ENCODE data around the gene KEL.

KEL gene

GRCh38 chr7:142962991-142963390 is 828 bp upstream of the KEL start:
- DNase-seq (ENCODE audit: low spot score), result no peak

DNA sequence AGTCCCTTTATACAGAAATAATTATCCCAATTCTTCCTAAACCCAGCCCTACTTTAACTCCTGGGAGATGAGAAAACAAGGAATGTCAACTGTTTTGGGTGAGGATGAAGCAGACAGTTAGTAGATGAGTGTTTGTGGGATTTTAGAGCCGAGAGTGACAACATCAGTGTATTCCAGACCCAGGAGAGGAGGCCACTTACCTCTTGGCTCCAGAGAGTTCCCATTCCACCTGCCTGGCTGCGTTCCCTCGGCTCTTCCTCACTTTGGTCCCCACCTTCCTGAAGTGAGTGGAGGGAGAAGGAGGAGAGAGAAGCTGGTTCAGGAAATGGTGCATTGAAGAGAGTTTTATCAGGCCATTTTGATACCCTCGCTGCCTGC is 579 bp downstream of the KEL start:
- DNase-seq (ENCODE audit: low spot score), result no peak

DNA sequence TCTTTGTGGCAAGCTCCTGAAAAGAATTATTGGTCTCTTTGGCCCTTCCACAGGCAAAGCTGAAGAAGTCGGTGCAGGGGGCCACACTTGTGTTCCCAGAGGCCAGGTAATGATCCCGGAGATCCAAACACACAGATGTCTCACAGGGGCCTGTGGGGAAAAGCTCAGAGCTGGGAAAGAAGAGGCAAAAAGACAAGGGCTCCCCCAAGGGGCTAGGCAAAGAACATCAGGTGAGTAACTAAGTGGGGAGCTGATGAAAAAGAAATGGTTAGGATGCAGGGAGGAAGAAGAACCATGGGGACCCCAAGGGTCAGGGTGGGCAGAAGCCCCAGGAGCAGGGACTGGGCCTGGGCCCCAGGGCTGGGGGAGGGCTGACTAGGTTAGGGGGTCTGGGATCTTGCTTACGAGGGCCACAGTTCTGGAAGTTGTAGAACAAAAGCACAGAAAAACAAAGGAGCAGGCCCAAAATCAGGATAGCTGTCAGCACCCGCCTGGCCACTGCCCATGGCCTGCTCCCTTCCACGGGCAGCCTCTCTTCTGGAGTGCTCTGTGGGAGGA is 1.1 kb downstream of the KEL start:
- DNase-seq (ENCODE audit: low spot score), result no peak

DNA sequence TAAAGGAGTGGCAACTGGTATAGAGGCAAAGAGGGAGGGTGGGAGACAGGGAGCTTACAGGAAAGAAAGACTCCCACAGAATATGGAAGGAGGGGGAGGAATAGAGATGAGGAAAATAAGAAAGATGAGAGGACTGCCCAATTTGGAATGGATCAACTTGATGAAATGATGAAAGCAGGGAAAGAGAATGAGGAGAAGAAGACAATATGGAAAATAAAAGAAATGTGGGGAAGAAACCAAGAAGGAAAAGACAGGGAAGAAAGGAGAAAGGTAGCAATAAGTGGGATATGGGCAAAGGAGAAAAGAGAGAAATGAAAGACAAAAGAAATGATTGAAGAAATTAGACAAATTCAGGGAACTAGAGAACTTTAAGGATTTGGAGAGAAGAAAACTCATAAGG is 3.0 kb downstream of the KEL start:
- DNase-seq (ENCODE audit: low spot score), result no peak

DNA sequence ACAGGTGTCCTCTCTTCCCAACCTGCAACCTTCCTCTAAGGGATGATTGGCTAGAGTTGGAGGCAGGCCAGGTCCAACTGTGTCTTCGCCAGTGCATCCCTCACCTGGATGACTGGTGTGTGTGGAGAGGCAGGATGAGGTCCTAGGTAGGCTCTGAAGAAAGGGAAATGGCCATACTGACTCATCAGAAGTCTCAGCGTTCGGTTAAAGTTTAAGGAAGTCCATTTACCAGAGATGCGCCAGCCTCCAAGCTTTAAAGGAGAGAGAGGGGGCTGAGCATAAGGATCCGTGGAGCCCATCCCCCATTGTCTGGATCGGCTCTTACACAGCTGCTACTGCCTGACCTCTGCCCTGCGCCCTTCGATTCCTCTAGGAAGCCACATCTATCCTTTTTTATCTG is 4.4 kb downstream of the KEL start:
- DNase-seq (ENCODE audit: low spot score), result no peak

GRCh38 chr7:142956951-142957623 is 5.1 kb downstream of the KEL start:
- no peak for DNase-seq (ENCODE audit: low spot score)

GRCh38 chr7:142954680-142955268 is 7.4 kb downstream of the KEL start:
- no peak for DNase-seq (ENCODE audit: low spot score)

DNA sequence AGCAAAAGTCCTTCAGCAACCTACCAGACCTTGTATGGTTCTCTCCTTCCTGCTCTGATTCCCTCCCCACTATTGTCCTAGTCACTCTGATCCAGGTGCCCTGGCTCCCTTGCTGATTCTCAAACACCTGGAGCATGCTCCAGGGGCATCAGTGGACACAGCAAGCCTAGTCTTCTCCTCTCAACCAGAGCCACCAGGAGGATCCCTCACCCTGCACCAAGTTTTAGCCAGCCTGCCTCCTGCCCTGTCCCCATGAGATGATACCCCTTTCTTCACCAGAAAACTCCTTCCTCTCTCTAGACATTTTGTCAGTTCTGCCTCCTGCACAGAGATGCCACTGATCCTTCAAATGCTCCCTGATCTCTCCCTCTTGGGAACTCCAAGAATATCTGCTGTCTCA is 11.9 kb downstream of the KEL start:
- no peak for DNase-seq (ENCODE audit: low spot score)

DNA sequence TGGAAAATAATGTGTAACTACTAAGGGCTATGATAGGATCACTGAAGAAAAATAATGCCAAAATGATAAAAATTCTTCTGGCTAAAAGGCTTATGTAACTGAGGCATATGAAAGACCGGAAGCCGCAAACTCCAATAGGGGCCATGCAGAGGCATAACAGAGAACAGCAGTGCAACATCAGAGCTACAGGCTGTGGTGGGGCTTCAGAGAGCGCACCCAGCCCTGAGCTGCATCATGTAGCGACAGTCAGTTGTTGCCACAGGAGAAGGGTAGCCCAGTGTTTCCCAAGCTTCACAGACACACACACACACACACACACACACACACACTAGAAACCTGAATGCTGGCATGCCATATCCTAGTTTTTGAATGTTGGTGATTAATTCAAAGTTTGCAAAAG is 13.6 kb downstream of the KEL start:
- DNase-seq (ENCODE audit: low spot score), result no peak

DNA sequence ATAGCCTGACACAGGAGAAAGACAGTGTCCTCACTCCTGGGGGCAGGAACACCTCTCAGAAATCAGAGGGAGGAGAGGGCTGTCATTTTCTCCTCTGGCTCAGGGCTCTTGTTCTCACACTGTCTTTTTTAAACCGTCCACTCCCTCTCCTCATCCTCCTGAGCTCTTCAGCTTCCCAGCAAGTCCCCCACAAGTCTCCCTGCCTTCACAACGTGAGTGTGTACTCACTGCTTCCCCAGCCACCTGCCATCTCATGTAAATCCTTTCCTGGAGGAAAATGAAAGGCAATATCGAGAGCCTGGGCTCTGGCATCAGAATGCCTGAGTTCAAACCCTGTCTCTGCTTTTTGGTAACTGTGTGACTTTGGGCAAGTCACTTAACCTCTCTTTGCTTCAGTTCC is 17.2 kb downstream of the KEL start:
- no peak for DNase-seq (ENCODE audit: low spot score)

GRCh38 chr7:142943706-142944268 is 18.4 kb downstream of the KEL start:
- no peak for DNase-seq (ENCODE audit: low spot score)

- no peak for DNase-seq (ENCODE audit: low spot score)
Measured at GRCh38 chr7:142942746-142943145, 19.4 kb downstream of the KEL start.

DNA sequence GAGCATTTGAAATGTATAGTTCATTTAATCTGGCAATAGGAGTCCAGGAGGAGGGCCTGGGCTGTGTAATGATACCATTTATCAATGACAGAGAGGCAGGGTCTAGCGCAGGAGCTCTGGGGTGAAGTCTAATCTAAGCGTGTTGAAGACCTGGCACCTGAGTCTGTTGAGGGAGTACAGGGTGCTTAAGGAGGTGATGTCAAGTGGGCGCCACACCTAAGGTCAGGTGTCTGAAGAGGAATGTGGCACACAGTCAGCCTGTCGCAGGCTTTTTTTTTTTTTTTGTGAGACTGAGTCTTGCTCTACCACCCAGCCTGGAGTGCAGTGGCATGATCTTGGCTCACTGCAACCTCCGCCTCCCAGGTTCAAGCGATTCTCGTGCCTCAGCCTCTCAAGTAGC is 20.6 kb downstream of the KEL start:
- DNase-seq (ENCODE audit: low spot score), result no peak

DNA sequence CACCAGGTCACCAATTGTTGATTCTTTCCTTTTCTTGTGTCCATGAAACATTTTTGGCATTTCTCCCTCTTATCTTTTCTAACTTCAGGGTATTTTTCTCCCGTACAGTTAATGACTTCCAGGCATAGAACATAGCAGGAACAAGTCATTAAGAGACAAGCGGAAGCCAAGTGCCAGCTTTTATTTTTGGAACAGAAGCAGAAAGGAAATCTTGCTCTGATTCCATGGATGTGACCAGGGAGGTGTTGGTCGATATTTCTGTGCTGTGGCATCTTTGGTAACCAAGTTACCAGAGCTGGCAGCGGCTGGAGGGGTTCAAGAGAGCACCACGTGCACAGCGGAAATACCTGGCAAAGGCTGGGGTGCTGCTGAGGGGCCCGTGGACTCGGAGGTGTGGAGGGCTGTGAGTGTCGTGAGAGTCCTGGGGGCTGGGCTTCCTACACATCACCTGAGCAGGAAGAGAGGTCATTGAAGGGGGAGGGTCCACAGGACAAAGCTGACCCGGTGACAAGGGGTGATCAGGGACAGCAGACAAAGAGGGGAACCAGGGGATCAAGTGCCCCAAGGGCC is 21.1 kb downstream of the KEL start:
- no peak for DNase-seq (ENCODE audit: low spot score)

DNA sequence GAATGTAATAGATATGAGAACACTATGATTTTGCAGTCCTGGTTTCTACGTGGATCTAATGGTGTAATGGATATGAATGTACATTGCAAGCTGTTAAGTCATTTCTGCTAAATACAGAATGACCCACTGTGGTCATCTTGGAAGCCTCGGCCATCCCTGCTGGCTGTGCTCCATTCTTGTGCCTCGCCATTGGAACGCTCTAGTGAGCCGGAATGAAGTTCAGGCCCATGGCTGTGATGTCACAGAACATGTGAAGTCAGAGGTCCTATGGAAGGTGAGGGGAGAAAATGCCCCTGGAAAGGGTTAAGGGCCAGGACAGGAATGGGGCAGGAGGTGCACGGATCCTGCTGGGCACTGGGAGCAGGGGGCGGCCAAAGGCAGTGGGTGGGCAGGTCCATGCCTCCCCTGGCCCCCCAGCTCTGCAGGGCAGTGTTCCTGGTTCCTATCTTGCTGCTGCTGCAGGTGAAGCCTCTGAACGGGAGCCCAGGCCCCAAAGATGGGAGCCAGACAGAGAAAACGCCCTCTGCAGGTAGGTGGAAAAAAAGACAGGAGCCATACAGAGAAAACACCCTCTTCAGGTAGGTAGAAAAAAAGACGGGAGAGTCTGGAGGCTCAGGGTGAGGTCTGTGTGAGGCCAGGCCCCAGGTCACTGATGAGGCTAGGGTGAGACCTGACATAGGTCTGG is 22.8 kb downstream of the KEL start, which contains the start of gene LLCFC1:
TSS of gene LLCFC1 (plus strand) at position 259 of the 685 bp plus-strand sequence. CDS start at position 397, 138 bp downstream.
- DNase-seq (ENCODE audit: low spot score), result no peak

DNA sequence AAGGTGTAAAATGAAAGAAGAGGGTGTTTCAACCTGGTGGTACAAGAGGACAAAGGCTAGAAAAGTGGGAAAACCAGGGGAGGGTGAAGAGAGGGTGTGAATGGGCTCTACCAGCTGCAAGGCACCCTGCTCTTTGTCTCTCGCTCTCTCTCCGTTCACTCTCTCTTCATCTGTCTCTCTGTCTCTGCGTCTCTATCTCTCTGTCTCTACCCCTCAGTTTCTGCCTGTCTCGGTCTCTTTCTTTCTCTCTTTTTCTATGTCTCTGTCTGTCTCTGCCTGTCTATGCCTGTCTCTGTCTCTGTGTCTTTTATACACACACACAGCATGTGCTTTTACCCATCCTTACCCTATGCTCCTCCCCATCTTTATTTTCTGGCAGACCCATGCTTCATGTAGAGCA is 23.6 kb downstream of the KEL start:
- no peak for DNase-seq (ENCODE audit: low spot score)

DNA sequence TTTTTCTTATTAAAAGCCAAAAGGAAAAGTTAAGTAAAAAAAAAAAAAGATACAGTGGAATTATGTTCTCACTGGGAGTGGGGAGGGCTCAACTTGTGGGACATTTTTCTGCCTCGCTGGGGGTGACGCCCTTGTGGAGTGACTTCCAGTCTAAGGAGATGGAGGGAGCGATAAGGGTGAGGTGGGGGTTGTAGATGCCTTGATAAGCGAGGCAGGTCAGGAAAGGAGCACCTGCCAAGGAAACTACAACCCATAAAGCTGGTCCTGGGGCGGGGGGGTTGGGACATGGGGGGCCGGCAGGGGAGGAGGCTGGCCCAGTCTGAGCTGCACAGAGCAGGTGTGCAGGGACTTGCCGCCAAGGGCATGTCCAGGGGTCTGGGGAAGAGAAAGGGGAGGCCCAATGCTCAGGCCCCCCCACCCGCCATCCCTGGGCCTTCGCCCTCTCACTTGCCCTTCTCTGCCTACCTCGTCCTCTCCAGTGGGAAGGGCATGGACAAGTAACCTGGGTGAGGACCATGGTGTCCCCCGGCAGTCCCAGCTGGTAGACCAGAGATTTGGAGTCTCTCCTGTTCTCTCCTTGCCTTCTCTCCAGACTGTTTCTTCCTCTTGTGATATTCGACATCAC is 26.1 kb downstream of the KEL start:
- no peak for DNase-seq (ENCODE audit: low spot score)

GRCh38 chr7:142934056-142934455 is 28.1 kb downstream of the KEL start:
- no peak for DNase-seq (ENCODE audit: low spot score)

GRCh38 chr7:142933624-142934023 is 28.5 kb downstream of the KEL start, which contains the start of gene TRPV5:
TSS of gene TRPV5 (minus strand) at chr7:142933746. CDS start at chr7:142933459, 287 bp downstream.
- DNase-seq (ENCODE audit: low spot score), result no peak

GRCh38 chr7:142933092-142933475 is 29.1 kb downstream of the KEL start:
- no peak for DNase-seq (ENCODE audit: low spot score)

DNA sequence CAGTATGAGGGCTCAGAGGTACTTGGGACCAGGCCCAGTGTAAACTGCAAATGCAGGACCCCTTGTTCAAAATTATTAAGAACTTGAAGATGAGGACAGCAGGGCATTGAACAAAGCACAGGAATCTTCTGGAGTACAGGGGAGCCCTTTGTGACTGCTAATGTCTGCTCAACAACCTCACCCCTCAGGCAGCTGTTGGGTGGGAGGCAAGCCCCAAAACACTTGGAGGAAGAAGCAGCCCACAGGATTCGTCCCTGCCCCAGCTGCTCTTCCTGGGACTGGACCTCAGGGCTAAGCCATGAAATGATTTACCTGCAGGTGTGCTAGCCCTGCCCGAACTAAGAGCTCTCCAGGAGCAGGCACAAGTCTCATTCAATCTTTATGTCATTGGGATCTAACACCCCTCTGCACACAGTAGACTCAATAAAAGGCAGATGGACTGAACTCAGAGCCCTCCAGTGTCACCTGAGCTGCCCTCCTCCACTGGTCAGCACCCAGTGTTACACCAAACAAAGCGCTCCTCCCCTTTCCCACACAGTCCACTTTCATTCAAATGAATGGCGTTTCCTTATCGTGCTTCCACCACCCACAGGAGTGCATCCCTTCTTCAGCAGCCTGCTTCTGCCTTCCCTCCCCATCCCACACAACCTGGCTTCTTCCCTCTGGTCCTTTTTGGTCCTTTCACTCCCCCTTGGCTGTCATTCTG is 29.6 kb downstream of the KEL start:
- DNase-seq (ENCODE audit: low spot score), result no peak
